AG04450 (cell line): ENCODE results near the gene ATXN1. TPM values are rescaled to one million over a fixed set of nuclear protein-coding genes. Genes with fewer than 3 reads are reported as not detected.

ENCODE experiments used
- CTCF ChIA-PET: fragments of 300-600, 350-600 bp; formaldehyde crosslinking; extraction: SDS; loops from one replicate; lab custom pipeline; 2022; ENCODE audit warnings: antibody characterized with exemption, inconsistent platforms; lab: Charles Lee
- POLR2A ChIA-PET: fragments of 350-600 bp; formaldehyde crosslinking; extraction: SDS; loops from one replicate; lab custom pipeline; 2021; ENCODE audit warnings: antibody characterized with exemption, inconsistent platforms; lab: Yijun Ruan, JAX
- DNase-seq: peaks from one replicate; pipeline ENCODE4 v3.0.0-alpha.2; 2011; ENCODE audit warnings: low read depth, low spot score
- H3K27ac ChIP-seq: one replicate; pipeline ENCODE4 v1.5.1; 2012; ENCODE audit warnings: low read depth, low read length, control low read depth
- H3K27me3 ChIP-seq: one replicate; pipeline ENCODE4 v1.6.0; 2012; ENCODE audit warnings: low read length; ENCODE audit not compliant: control insufficient read depth, insufficient read depth
- H3K4me3 ChIP-seq: 2 replicates; pipeline ENCODE4 v1.5.1; 2011; ENCODE audit warnings: mild to moderate bottlenecking, low read depth, low read length, control low read depth
- H3K9me3 ChIP-seq: 2 replicates; pipeline ENCODE4 v1.5.1; 2012; ENCODE audit warnings: low read length; ENCODE audit not compliant: control insufficient read depth, insufficient read depth
- CTCF ChIP-seq: IDR thresholded peaks from 2 replicates; pipeline ENCODE4 v1.5.1; 2011; ENCODE audit warnings: low read depth, low read length, control low read depth, inconsistent platforms
- polyA plus RNA-seq: library from polyadenylated mRNA; depleted of rRNA; stranded (reverse); fragments of >200 nt; gene quantifications from 2 replicates; pipeline ENCODE4 v1.2.3, GENCODE V29; 2011

Gene ATXN1
- polyA plus RNA-seq, 1 experiment = 12.6 TPM

- Histone ChIP-seq H3K27me3 (no peaks in the 10 kb centered on the region), H3K4me3 (no peak overlapping the region), H3K9me3 (no peaks in the 10 kb centered on the region), H3K27ac (peak overlapping the region; percentile 82)
- ChIA-PET CTCF (interaction anchor here (0.6 to 2.1 kb wide), 21 partner anchors 8 to 498 kb away, joined by 3 to 10 read pairs (median 3); no protein-coding TSS in a partner anchor), POLR2A (interaction anchor here (0.7 to 1.6 kb wide), 3 partner anchors 30 to 159 kb away, joined by 3 to 8 read pairs (median 3); no protein-coding TSS in a partner anchor)
- TF ChIP-seq CTCF = peak; percentile 87
- no peak for DNase-seq
Measured at GRCh38 chr6:16770701-16771569, 9.7 kb upstream of the ATXN1 start.

GRCh38 chr6:16769986-16770376 is 8.7 kb upstream of the ATXN1 start:
- peak; percentile 65 for DNase-seq
- CTCF ChIA-PET = interaction anchor here (1.7 to 3.0 kb wide), 4 partner anchors 12 to 316 kb away, joined by 6 to 10 read pairs (median 8); no protein-coding TSS in a partner anchor
- H3K27me3 ChIP-seq = no peaks in the 10 kb centered on the region
- peak overlapping the region; percentile 82 for H3K27ac ChIP-seq
- POLR2A ChIA-PET = interaction anchor here (0.7 to 1.6 kb wide), 7 partner anchors 9 to 195 kb away, joined by 3 to 12 read pairs (median 4); no protein-coding TSS in a partner anchor
- no peaks in the 10 kb centered on the region for H3K9me3 ChIP-seq
- H3K4me3 ChIP-seq = no peak overlapping the region
- TF ChIP-seq CTCF = no peak

- CTCF ChIA-PET = interaction anchor here (2.0 to 3.0 kb wide), 4 partner anchors 13 to 321 kb away, joined by 6 to 10 read pairs (median 8); no protein-coding TSS in a partner anchor
- no peaks in the 10 kb centered on the region for H3K9me3 ChIP-seq
- H3K27ac ChIP-seq = peak overlapping the region; percentile 42
- POLR2A ChIA-PET = interaction anchor here (0.6 to 0.9 kb wide), 7 partner anchors 9 to 196 kb away, joined by 3 to 12 read pairs (median 5); no protein-coding TSS in a partner anchor
- no peaks in the 10 kb centered on the region for H3K27me3 ChIP-seq
- H3K4me3 ChIP-seq = no peak overlapping the region
- no peak for TF ChIP-seq CTCF
- DNase-seq = no peak
Measured at GRCh38 chr6:16769131-16769985, 8.1 kb upstream of the ATXN1 start.

- Histone ChIP-seq H3K9me3 (no peaks in the 10 kb centered on the region), H3K27me3 (no peaks in the 10 kb centered on the region), H3K27ac (no peak overlapping the region), H3K4me3 (no peak overlapping the region)
- no peak for DNase-seq
- no peak for TF ChIP-seq CTCF
- ChIA-PET POLR2A (interaction anchor here (0.6 to 0.8 kb wide), 2 partner anchors 21 to 482 kb away, joined by 3 to 5 read pairs; no protein-coding TSS in a partner anchor), CTCF (interaction anchor here (1.0 to 3.0 kb wide), 4 partner anchors 197 to 482 kb away, joined by 3 to 10 read pairs (median 7); no protein-coding TSS in a partner anchor)
Measured at GRCh38 chr6:16768477-16768830, 7.2 kb upstream of the ATXN1 start.
